K562 (cell line): ENCODE data around the gene GPALPP1. TPM values are rescaled to one million over a fixed set of nuclear protein-coding genes. Genes with fewer than 3 reads are reported as not detected.

ENCODE experiments used
- ATAC-seq: fragments of 200-7000 bp; cut with Tn5 transposase; 3 replicates; pipeline ENCODE4 v1.9.1; 2020; ENCODE audit warnings: moderate library complexity
- BruUV-seq: library from RNA; stranded (reverse); fragments of 400-500 nt; replicated peaks from 2 replicates; lab custom pipeline; 2021; lab: Mats Ljungman, UMichigan
- CTCF ChIA-PET: fragments of 300-600 bp; formaldehyde crosslinking; extraction: SDS; loops from one replicate; lab custom pipeline; 2021; ENCODE audit warnings: low intra/inter-chr PET ratio; lab: Yijun Ruan, JAX
- POLR2A ChIA-PET: fragments of 300-600, 350-650 bp; sonication (Branson Sonifier 250); formaldehyde crosslinking; extraction: SDS; loops from one replicate; lab custom pipeline; 2021; ENCODE audit warnings: antibody characterized with exemption, inconsistent platforms; lab: Yijun Ruan, JAX
- DNase-seq, 4 experiments: peaks; one replicate each; pipeline versions ENCODE4 v3.0.0 to v3.0.0-alpha.2; 2011 to 2018; ENCODE audit warnings: low spot score in 3 of 4, mixed read lengths in 3 of 4; ENCODE audit errors: extremely low read depth in 1 of 4
- FAIRE-seq: peaks from 2 replicates; lab custom pipeline; 2011; peaks lifted over from hg19 to GRCh38; lab: Jason Lieb, UNC
- H2AFZ ChIP-seq: 2 replicates; pipeline ENCODE4 v1.6.0; 2011; ENCODE audit warnings: low read depth, low read length, control low read depth, inconsistent platforms
- H3K27ac ChIP-seq: fragments of 200-600 bp; 3 replicates; pipeline ENCODE4 v1.8.0; 2011; ENCODE audit warnings: low read depth, mild to moderate bottlenecking, control low read depth, inconsistent platforms, low read length, moderate library complexity, mixed read lengths; ENCODE audit errors: extremely low read depth
- H3K27me3 ChIP-seq, 2 experiments: fragments of 300-600 bp in 1 of 2; 2 replicates in 1 of 2; 3 replicates in 1 of 2; pipeline versions ENCODE4 v1.6.0 to v1.8.0; 2011; ENCODE audit warnings: inconsistent platforms in 2 of 2, low read length in 2 of 2, mild to moderate bottlenecking in 1 of 2, mixed read lengths in 1 of 2, moderate library complexity in 1 of 2; ENCODE audit not compliant: control insufficient read depth in 2 of 2, insufficient read depth in 2 of 2
- H3K36me3 ChIP-seq: fragments of 300-600 bp; 3 replicates; pipeline ENCODE4 v1.8.0; 2011; ENCODE audit warnings: mild to moderate bottlenecking, low read length, inconsistent platforms; ENCODE audit not compliant: control insufficient read depth, insufficient read depth
- H3K4me1 ChIP-seq, 2 experiments: fragments of 200-600 bp in 1 of 2; replicated peaks in 1 of 2; 2 replicates in 1 of 2; 3 replicates in 1 of 2; pipeline versions ENCODE4 v1.5.1 to v1.8.0; 2011; ENCODE audit warnings: inconsistent platforms in 2 of 2, low read length in 2 of 2, mild to moderate bottlenecking in 1 of 2, mixed read lengths in 1 of 2, moderate library complexity in 1 of 2; ENCODE audit not compliant: control insufficient read depth in 2 of 2, insufficient read depth in 2 of 2
- H3K4me2 ChIP-seq: 2 replicates; pipeline ENCODE4 v1.6.1; 2011; ENCODE audit warnings: low read length, control low read depth, inconsistent platforms, mixed read lengths; ENCODE audit not compliant: insufficient read depth
- H3K4me3 ChIP-seq: fragments of 200-600 bp; sonication (generic), shearing (Covaris generic); 2 replicates; pipeline ENCODE4 v1.5.1; 2016; ENCODE audit warnings: control low read depth, inconsistent platforms
- H3K79me2 ChIP-seq: fragments of 200-600 bp; 3 replicates; pipeline ENCODE4 v1.8.0; 2011; ENCODE audit warnings: low read length, inconsistent platforms; ENCODE audit not compliant: control insufficient read depth, insufficient read depth
- H3K9ac ChIP-seq, 2 experiments: 2 replicates each; pipeline versions ENCODE4 v1.6.0 to v1.6.1; 2011; ENCODE audit warnings: low read depth in 2 of 2, low read length in 2 of 2, control low read depth in 1 of 2, inconsistent platforms in 1 of 2, mild to moderate bottlenecking in 1 of 2, mixed read lengths in 1 of 2; ENCODE audit not compliant: insufficient read depth in 1 of 2
- H3K9me1 ChIP-seq: one replicate; pipeline ENCODE4 v1.6.0; 2011; ENCODE audit warnings: inconsistent platforms, mild to moderate bottlenecking, low read length, moderate library complexity; ENCODE audit not compliant: control insufficient read depth, insufficient read depth
- H3K9me3 ChIP-seq: replicated peaks from 2 replicates; pipeline ENCODE4 v1.5.1; 2011; ENCODE audit warnings: low read depth, low read length, inconsistent platforms; ENCODE audit not compliant: control insufficient read depth, insufficient read depth
- H4K20me1 ChIP-seq: replicated peaks from 2 replicates; pipeline ENCODE4 v1.6.1; 2011; ENCODE audit warnings: low read length, inconsistent platforms, mixed read lengths; ENCODE audit not compliant: control insufficient read depth, insufficient read depth
- GTF2F1 ChIP-seq: IDR thresholded peaks from 2 replicates; pipeline ENCODE4 v1.6.1; 2011; ENCODE audit warnings: low read depth, low read length, improper control_type of control experiment
- ZNF551 ChIP-seq: fragments of 250-450 bp; sonication (Bioruptor Pico); IDR thresholded peaks from 2 replicates; pipeline ENCODE4 v1.5.0; 2021; ENCODE audit warnings: mild to moderate bottlenecking, moderate library complexity
- WGBS: fragments of 100-300 bp; shearing (Covaris generic); methylation state at CpG from one replicate; pipeline ENCODE4 v1.1.6; 2016; ENCODE audit warnings: low coverage, mixed read lengths; ENCODE audit not compliant: insufficient coverage; ENCODE audit errors: missing lambda C conversion rate; 5-methylcytosine and 5-hydroxymethylcytosine counted together
- in situ Hi-C: fragments of 300-500 bp; cut with MboI; formaldehyde crosslinking; loops from 4 replicates; pipeline ENCODE4 v1.15.0; 2018; ENCODE audit warnings: inconsistent platforms, mixed read lengths
- intact Hi-C: fragments of 100-400 bp; cut with micrococcal nuclease; formaldehyde crosslinking; loops from 2 replicates; pipeline ENCODE4 v1.14.2; 2022
- polyA plus RNA-seq, 8 experiments: library from polyadenylated mRNA; depleted of rRNA in 4 of 8; stranded (reverse) in 5 of 8; unstranded in 3 of 8; fragments of >200 nt; fragmentation: Nextera tagmentation in 2 of 8; fragmentation: Illumina TruSeq in 1 of 8; extraction: Ambion mirVana in 2 of 8; extraction: Trizol in 1 of 8; gene quantifications; 2 replicates each; pipeline versions ENCODE4 v1.2.1 to v1.2.3, GENCODE V29; 2011 to 2014; ENCODE audit warnings: inconsistent platforms in 1 of 8, missing spikeins in 1 of 8
- total RNA-seq, 7 experiments: library from RNA; depleted of rRNA in 6 of 7; stranded (reverse); fragments of >200 nt in 6 of 7; fragmentation: Illumina TruSeq in 2 of 7; extraction: Trizol in 2 of 7; gene quantifications; 2 replicates each; pipeline versions ENCODE4 v1.2.1 to v1.2.3, GENCODE V29; 2011 to 2021; ENCODE audit warnings: low replicate concordance in 1 of 7
- TF ChIP-seq, protein P1 (sequence below): sonication (generic); formaldehyde crosslinking; IDR thresholded peaks from 2 replicates; pipeline ENCODE4 v1.8.1; 2023; ENCODE audit warnings: mild to moderate bottlenecking, missing genetic modification reagents

The GPALPP1 gene
- total and polyA plus RNA-seq, 9 of the 15 experiments (the other 6 are each of a cell fraction or from before 2014, with no cell fraction given): 8.1 to 22.3 (median 18.5) TPM

DNA sequence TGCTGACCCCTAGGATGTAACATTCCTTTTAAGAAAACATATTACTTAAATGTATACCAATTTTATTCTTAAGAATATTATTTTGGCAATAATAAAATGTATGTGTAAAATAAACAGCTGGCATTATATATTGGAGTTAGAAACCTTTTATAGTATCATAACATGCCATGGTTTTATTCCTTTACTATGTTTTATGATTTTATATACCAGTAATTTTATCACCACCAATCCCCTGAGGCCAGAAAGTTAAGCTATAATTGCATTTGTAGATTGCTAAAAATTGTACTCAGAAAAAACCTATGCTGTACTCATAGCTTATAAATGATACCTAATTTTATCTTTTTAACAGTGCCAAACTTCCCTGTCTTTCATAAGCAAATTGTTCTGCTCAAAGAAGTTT is 17.9 kb downstream of the GPALPP1 start (continued):
- TF ChIP-seq GTF2F1: no peak
- TF ChIP-seq ZNF551: no peak
- TF ChIP-seq, all 486 proteins: peak for 0

DNA sequence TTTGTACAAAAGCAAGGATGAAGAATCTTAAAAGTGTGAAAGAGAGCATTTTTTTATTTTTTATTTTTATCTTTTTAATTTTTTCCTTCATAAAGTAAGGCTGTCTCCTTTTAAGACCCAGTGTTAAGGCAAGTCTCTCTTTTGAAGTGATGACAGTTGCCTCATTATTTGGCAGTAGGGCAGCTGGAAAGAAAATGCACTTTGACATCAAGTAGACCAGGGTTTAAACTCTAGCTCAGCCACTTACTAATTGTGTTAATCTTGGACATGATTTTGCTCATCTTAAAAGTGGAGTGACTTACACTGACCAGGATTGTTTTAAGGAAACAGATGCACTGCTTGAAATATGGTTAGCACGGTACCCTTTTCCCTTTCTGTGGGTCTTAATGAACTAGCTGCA is 18.5 kb downstream of the GPALPP1 start:
- Histone ChIP-seq H2AFZ (no peak overlapping the region), H4K20me1 (no peaks in the 10 kb centered on the region), H3K4me1 (no peaks in the 10 kb centered on the region), H3K9me1 (no peaks in the 10 kb centered on the region), H3K9ac (no peak overlapping the region), H3K4me3 (no peak overlapping the region), H3K27me3 (no peaks in the 10 kb centered on the region), H3K27ac (no peak overlapping the region), H3K9me3 (no peaks in the 10 kb centered on the region), H3K4me2 (no peak overlapping the region), H3K36me3 (peaks cover 27% of the 10 kb centered on the region; the same call in 2 of the 3 replicates), H3K79me2 (no peaks in the 10 kb centered on the region)
- ATAC-seq (no peak), DNase-seq (no peak), FAIRE-seq (no peak)
- 90% methylated on average over 1 of the region's 1 CpG for WGBS
- POLR2A ChIA-PET: interaction anchor here (0.6 to 0.8 kb wide), 2 partner anchors 9 to 507 kb away, joined by 3 read pairs; no protein-coding TSS in a partner anchor
- BruUV-seq: no TSS peak
- intact Hi-C loops: no loop called here
- in situ Hi-C loops: no loop called here
- TF ChIP-seq, protein P1, sequence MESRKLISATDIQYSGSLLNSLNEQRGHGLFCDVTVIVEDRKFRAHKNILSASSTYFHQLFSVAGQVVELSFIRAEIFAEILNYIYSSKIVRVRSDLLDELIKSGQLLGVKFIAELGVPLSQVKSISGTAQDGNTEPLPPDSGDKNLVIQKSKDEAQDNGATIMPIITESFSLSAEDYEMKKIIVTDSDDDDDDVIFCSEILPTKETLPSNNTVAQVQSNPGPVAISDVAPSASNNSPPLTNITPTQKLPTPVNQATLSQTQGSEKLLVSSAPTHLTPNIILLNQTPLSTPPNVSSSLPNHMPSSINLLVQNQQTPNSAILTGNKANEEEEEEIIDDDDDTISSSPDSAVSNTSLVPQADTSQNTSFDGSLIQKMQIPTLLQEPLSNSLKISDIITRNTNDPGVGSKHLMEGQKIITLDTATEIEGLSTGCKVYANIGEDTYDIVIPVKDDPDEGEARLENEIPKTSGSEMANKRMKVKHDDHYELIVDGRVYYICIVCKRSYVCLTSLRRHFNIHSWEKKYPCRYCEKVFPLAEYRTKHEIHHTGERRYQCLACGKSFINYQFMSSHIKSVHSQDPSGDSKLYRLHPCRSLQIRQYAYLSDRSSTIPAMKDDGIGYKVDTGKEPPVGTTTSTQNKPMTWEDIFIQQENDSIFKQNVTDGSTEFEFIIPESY (CRISPR knock-in tag): no peak
- CTCF ChIA-PET: no interaction called here
